HG02588 (cell line): ENCODE data around the gene LDLR.
"Not testable (repeated sequence)": the region's sequence is repeated elsewhere in the genome, so short reads cannot be mapped to it uniquely, and the experiment has no call there.

Experiments used
- ATAC-seq: cut with Tn5 transposase; IDR thresholded peaks from one replicate; pipeline ENCODE4 v1.9.1; 2021; ENCODE audit warnings: mild to moderate bottlenecking, moderate library complexity; ENCODE audit not compliant: unreplicated experiment

LDLR gene

GRCh38 chr19:11070123-11070522 lies 19.1 kb upstream of the LDLR start:
- ATAC-seq, result no peak

DNA sequence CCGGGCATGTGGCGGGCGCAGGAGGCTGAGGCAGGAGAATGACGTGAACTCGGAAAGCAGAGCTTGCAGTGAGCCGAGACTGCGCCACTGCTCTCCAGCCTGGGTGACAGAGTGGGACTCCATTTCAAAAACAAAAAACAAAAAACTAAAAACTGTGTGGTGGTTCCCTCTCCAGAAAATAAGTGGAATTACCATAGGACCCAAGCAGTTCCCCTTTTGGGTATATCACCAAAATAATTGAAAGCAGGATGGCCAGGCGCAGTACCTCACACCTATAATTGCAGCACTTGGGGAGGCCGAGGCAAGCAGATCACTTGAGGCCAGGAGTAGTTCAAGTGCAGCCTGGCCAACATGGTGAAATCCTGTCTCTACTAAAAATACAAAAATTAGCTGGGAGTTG lies 15.7 kb upstream of the LDLR start:
- no peak for ATAC-seq

- ATAC-seq, result not testable (repeated sequence)
Measured at GRCh38 chr19:11076792-11077191, 12.5 kb upstream of the LDLR start.

GRCh38 chr19:11078893-11079292 lies 10.4 kb upstream of the LDLR start:
- ATAC-seq, result no peak

GRCh38 chr19:11079999-11080398 lies 9.3 kb upstream of the LDLR start:
- ATAC-seq, result no peak

- ATAC-seq, result no peak
Measured at GRCh38 chr19:11087870-11088505, 1.3 kb upstream of the LDLR start.

GRCh38 chr19:11088506-11089253 lies 583 bp upstream of the LDLR start:
- no peak for ATAC-seq

- ATAC-seq, result peak; percentile 12
Measured at GRCh38 chr19:11090014-11090263, 676 bp downstream of the LDLR start.

DNA sequence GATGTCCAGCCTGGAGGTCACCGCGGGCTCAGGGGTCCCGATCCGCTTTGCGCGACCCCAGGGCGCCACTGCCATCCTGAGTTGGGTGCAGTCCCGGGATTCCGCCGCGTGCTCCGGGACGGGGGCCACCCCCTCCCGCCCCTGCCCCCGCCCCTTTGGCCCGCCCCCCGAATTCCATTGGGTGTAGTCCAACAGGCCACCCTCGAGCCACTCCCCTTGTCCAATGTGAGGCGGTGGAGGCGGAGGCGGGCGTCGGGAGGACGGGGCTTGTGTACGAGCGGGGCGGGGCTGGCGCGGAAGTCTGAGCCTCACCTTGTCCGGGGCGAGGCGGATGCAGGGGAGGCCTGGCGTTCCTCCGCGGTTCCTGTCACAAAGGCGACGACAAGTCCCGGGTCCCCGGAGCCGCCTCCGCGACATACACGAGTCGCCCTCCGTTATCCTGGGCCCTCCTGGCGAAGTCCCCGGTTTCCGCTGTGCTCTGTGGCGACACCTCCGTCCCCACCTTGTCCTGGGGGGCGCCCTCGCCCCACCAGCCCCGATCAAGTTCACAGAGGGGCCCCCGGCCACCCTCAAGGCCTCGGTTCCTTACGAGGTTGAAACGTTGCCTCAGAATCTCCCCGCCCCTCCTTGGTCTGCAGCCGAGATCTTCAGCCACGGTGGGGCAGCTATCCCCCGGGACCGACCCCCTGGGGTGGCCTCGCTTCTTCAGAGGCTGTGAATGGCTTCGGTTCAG lies 1.2 kb downstream of the LDLR start:
- peak; percentile 73 for ATAC-seq

DNA sequence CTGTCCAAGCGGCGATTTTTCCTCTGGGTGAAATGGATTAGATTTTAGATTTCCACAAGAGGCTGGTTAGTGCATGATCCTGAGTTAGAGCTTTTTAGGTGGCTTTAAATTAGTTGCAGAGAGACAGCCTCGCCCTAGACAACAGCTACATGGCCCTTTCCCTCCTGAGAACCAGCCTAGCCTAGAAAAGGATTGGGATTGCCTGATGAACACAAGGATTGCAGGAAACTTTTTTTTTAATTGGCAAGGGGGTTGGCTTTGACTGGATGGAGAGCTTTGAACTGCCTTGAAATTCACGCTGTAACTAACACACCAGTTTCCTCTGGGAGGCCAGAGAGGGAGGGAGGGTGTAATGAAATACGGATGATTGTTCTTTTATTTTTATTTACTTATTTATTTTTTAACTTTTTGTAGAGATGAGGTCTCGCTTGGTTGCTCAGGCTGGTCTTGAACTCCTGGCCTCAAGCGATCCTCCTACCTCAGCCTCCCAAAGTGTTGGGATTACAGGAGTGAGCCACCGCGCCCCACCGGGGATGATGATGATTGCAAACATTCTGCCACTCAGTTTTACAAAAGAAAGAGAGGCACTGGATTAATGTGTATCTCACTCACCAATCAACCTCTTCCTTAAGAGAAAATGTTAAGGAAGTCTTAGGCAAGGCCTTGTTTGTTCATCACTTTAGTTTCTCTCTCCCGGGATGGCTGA lies 1.9 kb downstream of the LDLR start:
- ATAC-seq, result no peak

DNA sequence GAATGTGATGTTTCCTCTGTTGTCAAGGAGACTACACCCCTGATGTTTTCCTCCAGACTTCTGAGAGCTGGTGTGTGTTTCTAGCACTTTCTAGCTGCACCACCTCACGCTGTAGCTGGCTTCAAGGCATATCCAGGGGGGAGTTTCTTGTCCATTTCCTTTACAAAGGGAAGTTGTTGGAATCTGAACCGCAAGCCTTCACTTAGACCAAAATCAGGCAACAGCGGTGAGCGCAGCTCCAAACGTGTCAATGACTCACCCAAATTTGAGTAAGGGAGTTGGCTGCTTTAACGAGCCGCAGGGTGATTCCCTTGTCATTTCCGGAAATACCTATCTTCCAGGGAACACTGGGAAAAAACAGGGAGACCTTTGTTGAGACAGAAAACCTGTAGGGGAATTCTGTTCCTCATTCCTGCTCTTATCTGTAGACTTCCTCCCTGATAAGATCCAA lies 2.5 kb downstream of the LDLR start:
- ATAC-seq, result no peak

DNA sequence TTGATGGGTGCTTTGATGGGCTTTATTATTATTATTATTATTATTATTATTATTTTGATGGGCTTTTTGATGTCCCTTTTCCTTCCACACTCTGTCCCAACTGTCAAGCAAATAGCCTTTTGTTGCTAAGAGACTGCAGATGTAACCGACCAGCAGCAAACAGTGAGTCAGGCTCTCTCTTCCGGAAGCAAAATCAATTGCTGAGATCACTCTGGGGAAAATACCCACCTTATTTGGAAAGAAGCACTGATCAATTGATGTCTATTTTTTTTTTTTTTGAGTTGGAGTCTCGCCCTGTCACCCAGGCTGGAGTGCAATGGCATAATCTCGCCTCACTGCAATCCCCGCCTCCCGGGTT lies 2.9 kb downstream of the LDLR start:
- no peak for ATAC-seq

DNA sequence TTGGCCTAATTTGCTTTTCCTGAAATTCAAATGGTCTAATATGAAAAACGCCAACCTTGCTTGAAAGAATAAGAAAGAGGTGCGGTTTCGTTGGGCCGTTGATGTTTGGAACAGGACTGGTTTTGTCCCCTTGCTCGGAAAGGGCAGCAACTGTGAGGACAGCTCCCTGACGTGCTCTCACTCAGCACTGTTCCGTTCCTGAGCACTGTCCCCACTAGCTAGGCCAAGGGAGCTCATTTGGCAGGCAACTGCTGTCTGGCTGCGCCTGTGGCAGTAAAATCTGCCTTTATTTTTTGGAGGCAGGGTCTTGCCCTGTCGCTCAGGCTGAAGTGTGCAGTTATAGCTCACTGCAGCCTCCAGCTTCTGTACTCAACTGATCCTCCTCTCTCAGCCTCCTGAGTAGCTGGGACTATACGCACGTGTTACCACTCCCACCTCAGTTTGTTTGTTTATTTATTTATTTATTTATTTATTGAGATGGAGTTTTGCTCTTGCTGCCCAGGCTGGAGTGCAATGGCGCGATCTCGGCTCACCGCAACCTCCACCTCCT lies 4.5 kb downstream of the LDLR start:
- no peak for ATAC-seq

- ATAC-seq, result no peak
Measured at GRCh38 chr19:11094520-11094894, 5.2 kb downstream of the LDLR start.

DNA sequence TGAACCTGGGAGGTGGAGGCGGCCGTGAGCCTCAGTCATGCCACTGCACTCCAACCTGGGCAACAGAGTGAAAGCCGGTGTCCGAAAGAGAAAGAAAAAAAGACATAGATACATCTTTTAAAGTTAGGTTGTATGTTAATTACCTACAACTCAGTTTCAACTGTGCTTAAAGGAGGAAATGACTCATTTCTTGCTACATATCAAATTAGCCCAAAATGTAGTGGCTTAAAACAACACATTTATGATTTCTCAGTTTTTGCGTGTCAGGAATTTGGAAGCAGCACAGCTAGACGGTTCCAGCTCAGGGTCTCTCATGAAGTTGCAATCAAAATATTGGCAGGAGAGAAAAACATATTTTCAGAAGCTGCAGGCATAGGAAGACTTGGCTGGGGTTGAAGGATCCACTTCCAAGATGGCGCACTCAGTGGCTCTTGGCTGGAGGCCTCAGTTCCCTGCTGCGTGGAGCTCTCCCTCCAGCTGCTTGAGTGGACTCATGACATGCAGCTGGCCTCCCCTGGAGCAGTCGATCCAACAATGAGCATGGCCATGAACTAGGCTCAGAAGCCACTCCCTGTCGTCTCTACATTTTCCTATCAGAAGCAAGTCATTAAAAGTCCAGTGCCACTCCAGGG lies 7.1 kb downstream of the LDLR start:
- ATAC-seq, result no peak

DNA sequence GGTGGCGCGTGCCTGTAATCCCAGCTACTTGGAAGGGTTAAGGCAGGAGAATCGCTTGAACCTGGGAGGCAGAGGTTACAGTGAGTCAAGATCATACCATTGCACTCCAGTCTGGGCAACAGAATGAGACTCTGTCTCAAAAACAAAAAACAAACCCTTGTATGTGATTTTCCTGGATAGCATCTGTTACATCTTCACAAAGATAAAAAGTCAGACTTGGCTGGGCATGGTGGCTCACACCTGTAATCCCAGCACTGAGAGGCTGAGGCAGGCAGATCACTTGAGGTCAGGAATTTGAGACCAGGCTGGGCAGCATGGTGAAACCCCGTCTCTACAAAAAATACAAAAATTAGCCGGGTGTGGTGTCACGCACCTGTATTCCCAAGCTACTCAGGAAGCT lies 8.1 kb downstream of the LDLR start:
- not testable (repeated sequence) for ATAC-seq

DNA sequence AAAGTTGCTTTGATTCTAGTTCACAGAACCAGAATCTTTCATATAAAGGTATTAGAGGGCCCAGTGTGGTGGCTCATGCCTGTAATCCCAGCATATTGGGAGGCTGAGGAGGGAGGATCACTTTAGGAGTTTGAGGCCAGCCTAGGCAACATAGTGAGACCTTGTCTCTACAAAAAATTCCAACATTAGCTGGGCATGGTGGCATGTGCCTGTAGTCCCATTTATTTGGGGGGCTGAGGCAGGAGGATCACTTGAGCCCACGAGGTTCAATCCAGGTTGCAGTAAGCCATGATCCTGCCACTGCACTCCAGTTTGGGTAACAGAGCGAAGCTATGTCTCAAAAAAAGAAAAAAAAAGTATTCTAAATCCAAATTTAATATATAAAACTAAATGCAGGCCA lies 9.1 kb downstream of the LDLR start:
- ATAC-seq, result no peak

- no peak for ATAC-seq
Measured at GRCh38 chr19:11098861-11099260, 9.6 kb downstream of the LDLR start.

- ATAC-seq, result no peak
Measured at GRCh38 chr19:11100049-11100448, 10.8 kb downstream of the LDLR start.

- no peak for ATAC-seq
Measured at GRCh38 chr19:11101057-11101456, 11.8 kb downstream of the LDLR start.

GRCh38 chr19:11102944-11103343 lies 13.7 kb downstream of the LDLR start:
- ATAC-seq, result no peak
